CD8-positive, alpha-beta memory T cell (primary cell): Measurements from ENCODE around the gene SCML1. TPM values are rescaled to one million over a fixed set of nuclear protein-coding genes. Genes with fewer than 3 reads are reported as not detected.
"Not testable (repeated sequence)": the region's sequence is repeated elsewhere in the genome, so short reads cannot be mapped to it uniquely, and the experiment has no call there.

ENCODE experiments used
- CTCF ChIA-PET: fragments of 350-600 bp; sonication (Branson Sonifier 250); formaldehyde crosslinking; loops from one replicate; lab custom pipeline; 2021; ENCODE audit warnings: antibody characterized with exemption; lab: Charles Lee
- POLR2A ChIA-PET: fragments of 350-600 bp; sonication (Branson Sonifier 250); formaldehyde crosslinking; loops from one replicate; lab custom pipeline; 2021; ENCODE audit warnings: antibody characterized with exemption; lab: Charles Lee
- DNase-seq, 5 donors: peaks; one replicate each; pipeline versions ENCODE4 v3.0.0 to v3.0.0-alpha.2; 2020 to 2022; ENCODE audit warnings: mixed read lengths in 1 of 5
- H3K27ac ChIP-seq: one replicate; pipeline ENCODE4 v1.7.0; 2013; ENCODE audit warnings: low read depth, mild to moderate bottlenecking, low read length, moderate library complexity
- H3K27me3 ChIP-seq: 2 replicates; pipeline ENCODE4 v1.7.0; 2013; ENCODE audit warnings: low read length, mild to moderate bottlenecking; ENCODE audit not compliant: insufficient read depth, poor library complexity, severe bottlenecking
- H3K36me3 ChIP-seq: 2 replicates; pipeline ENCODE4 v1.7.0; 2013; ENCODE audit warnings: mild to moderate bottlenecking, low read length, moderate library complexity; ENCODE audit not compliant: insufficient read depth
- H3K4me1 ChIP-seq: 2 replicates; pipeline ENCODE4 v1.7.0; 2013; ENCODE audit warnings: mild to moderate bottlenecking, low read length, moderate library complexity; ENCODE audit not compliant: insufficient read depth
- H3K4me3 ChIP-seq: 2 replicates; pipeline ENCODE4 v1.7.0; 2013; ENCODE audit warnings: mild to moderate bottlenecking, low read length
- H3K9me3 ChIP-seq: 2 replicates; pipeline ENCODE4 v1.7.0; 2013; ENCODE audit warnings: mild to moderate bottlenecking, low read length
- H3K27ac Mint-ChIP-seq, 8 donors: one replicate each; pipeline ENCODE4 v1.8.0; 2020 to 2021; ENCODE audit warnings: mixed read lengths in 8 of 8, mild to moderate bottlenecking in 6 of 8, inconsistent platforms in 3 of 8, moderate library complexity in 3 of 8
- H3K27me3 Mint-ChIP-seq, 2 donors: one replicate each; pipeline ENCODE4 v1.8.0; 2020 to 2021; ENCODE audit warnings: mixed read lengths in 2 of 2, mild to moderate bottlenecking in 1 of 2, moderate library complexity in 1 of 2
- H3K36me3 Mint-ChIP-seq, 3 donors: one replicate each; pipeline ENCODE4 v1.8.0; 2020 to 2021; ENCODE audit warnings: mixed read lengths in 3 of 3, inconsistent platforms in 1 of 3, mild to moderate bottlenecking in 1 of 3
- H3K4me1 Mint-ChIP-seq, 3 donors: one replicate each; pipeline ENCODE4 v1.8.0; 2020 to 2021; ENCODE audit warnings: mixed read lengths in 3 of 3, inconsistent platforms in 1 of 3, mild to moderate bottlenecking in 1 of 3
- H3K4me3 Mint-ChIP-seq, 7 donors: one replicate each; pipeline ENCODE4 v1.8.0; 2020 to 2021; ENCODE audit warnings: mixed read lengths in 7 of 7, mild to moderate bottlenecking in 6 of 7, moderate library complexity in 4 of 7, inconsistent platforms in 2 of 7
- H3K9me3 Mint-ChIP-seq, 5 donors: one replicate each; pipeline ENCODE4 v1.8.0; 2020 to 2022; ENCODE audit warnings: mixed read lengths in 5 of 5, mild to moderate bottlenecking in 3 of 5, moderate library complexity in 2 of 5, inconsistent platforms in 1 of 5
- polyA plus RNA-seq: library from polyadenylated mRNA; unstranded; fragments of 300-500 nt; fragmentation: Illumina TruSeq; gene quantifications from one replicate; pipeline ENCODE4 v1.2.3, GENCODE V29; 2021
- total RNA-seq, 2 experiments: library from RNA; stranded (reverse); gene quantifications; one replicate each; pipeline ENCODE4 v1.2.3, GENCODE V29; 2021

Gene SCML1
- total and polyA plus RNA-seq, 3 experiments from 2014 or later: 0.67 to 1.2 (median 1.1) TPM

GRCh38 chrX:17786554-17787347, 49.5 kb downstream of the SCML1 start:
- H3K36me3 ChIP-seq, H3K9me3 ChIP-seq, CTCF ChIA-PET, H3K27ac ChIP-seq, H3K27ac Mint-ChIP-seq, H3K4me1 Mint-ChIP-seq, POLR2A ChIA-PET, H3K4me1 ChIP-seq, H3K27me3 ChIP-seq, H3K9me3 Mint-ChIP-seq, H3K36me3 Mint-ChIP-seq, DNase-seq, H3K4me3 Mint-ChIP-seq, H3K27me3 Mint-ChIP-seq, H3K4me3 ChIP-seq: not testable (repeated sequence)

GRCh38 chrX:17787557-17787956, 50.3 kb downstream of the SCML1 start:
- Mint-ChIP-seq H3K4me3 (no peak overlapping the region), H3K27me3 (peaks cover 0 to 10% of the 10 kb centered on the region in 2 donors), H3K27ac (no peak overlapping the region), H3K36me3 (no peaks in the 10 kb centered on the region), H3K9me3 (peaks cover 0 to 3% (median 0%) of the 10 kb centered on the region in 5 donors), H3K4me1 (peaks cover 0 to 4% (median 0%) of the 10 kb centered on the region in 3 donors)
- H3K36me3 ChIP-seq: no peaks in the 10 kb centered on the region
- ChIA-PET POLR2A (no interaction called here), CTCF (interaction anchor here (1.2 kb wide), 1 partner anchor 10 kb away, joined by 3 read pairs; no protein-coding TSS in a partner anchor)
- no peak for DNase-seq
- no peaks in the 10 kb centered on the region for H3K27me3 ChIP-seq
- H3K9me3 ChIP-seq: no peaks in the 10 kb centered on the region
- H3K4me3 ChIP-seq: no peak overlapping the region
- no peak overlapping the region for H3K27ac ChIP-seq
- H3K4me1 ChIP-seq: peaks cover 5% of the 10 kb centered on the region

DNA sequence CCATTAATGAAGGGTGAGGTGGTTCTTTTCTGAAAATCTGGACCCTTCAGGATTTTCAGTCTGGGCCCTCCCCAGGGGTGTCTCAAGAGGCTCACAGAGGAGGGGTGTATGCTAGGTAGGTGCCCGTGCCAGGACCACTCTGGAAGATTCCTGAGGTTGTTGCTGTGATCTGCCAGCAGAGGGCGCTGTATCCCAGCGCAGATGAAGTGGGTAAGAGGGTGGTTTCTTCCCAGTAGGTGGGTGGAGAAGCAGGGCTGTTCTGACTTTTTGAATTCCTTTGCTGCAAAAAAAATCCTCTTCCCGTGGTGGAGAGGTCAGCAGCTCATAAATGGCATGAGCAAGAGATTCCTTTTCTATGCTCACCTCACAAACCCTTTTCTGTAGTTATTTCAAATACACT, 51.1 kb downstream of the SCML1 start:
- CTCF ChIA-PET: interaction anchor here (1.2 kb wide), 1 partner anchor 9 kb away, joined by 3 read pairs; no protein-coding TSS in a partner anchor
- Histone ChIP-seq H3K27ac (no peak overlapping the region), H3K9me3 (no peaks in the 10 kb centered on the region), H3K27me3 (no peaks in the 10 kb centered on the region), H3K4me3 (no peak overlapping the region), H3K36me3 (no peaks in the 10 kb centered on the region), H3K4me1 (peaks cover 5% of the 10 kb centered on the region)
- Mint-ChIP-seq H3K27ac (no peak overlapping the region), H3K36me3 (no peaks in the 10 kb centered on the region), H3K4me1 (peaks cover 0 to 4% (median 0%) of the 10 kb centered on the region in 3 donors), H3K4me3 (no peak overlapping the region), H3K27me3 (peaks cover 0 to 10% of the 10 kb centered on the region in 2 donors), H3K9me3 (peaks cover 0 to 3% (median 0%) of the 10 kb centered on the region in 5 donors)
- peak in 3 of 5 donors; percentile 1 to 46 (median 44) for DNase-seq
- POLR2A ChIA-PET: no interaction called here

DNA sequence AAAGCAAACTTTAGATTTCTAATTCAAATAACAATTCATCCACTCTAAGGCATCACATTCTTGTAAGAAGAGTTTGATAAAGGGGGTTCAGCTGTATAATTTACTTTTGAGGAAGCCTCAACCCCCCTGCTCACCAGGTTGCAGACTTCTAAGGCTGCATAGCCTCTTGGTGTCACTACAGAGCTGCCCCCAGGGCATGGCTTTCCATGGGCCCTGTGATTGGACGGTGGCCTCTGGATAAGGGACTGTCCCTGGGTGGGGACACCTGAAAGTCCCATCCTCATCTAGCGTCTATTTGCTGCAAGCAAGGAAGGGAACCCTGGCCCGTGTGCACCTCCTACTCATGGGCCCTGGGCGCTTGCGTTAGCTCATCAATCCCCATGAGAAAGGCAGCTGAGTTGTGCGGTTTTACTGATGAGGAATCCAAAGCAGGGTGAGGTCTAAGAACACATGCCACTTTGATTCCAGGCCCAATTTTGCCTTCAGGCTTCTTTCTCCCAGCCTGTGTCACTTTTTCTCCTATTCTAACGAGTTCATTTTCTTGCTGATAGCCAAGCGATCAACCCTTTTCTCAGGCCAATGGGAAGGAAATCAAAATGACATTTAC, 51.8 kb downstream of the SCML1 start:
- Histone ChIP-seq H3K27me3 (no peaks in the 10 kb centered on the region), H3K4me1 (peaks cover 5% of the 10 kb centered on the region), H3K9me3 (no peaks in the 10 kb centered on the region), H3K4me3 (no peak overlapping the region), H3K27ac (no peak overlapping the region), H3K36me3 (no peaks in the 10 kb centered on the region)
- H3K4me3 Mint-ChIP-seq: no peak overlapping the region
- ChIA-PET POLR2A (no interaction called here), CTCF (interaction anchor here (1.2 kb wide), 1 partner anchor 9 kb away, joined by 3 read pairs; no protein-coding TSS in a partner anchor)
- DNase-seq: no peak
- peaks cover 0 to 3% (median 0%) of the 10 kb centered on the region in 5 donors for H3K9me3 Mint-ChIP-seq
- peaks cover 0 to 13% of the 10 kb centered on the region in 2 donors for H3K27me3 Mint-ChIP-seq
- no peak overlapping the region for H3K27ac Mint-ChIP-seq
- no peaks in the 10 kb centered on the region for H3K36me3 Mint-ChIP-seq
- peaks cover 0 to 4% (median 0%) of the 10 kb centered on the region in 3 donors for H3K4me1 Mint-ChIP-seq

DNA sequence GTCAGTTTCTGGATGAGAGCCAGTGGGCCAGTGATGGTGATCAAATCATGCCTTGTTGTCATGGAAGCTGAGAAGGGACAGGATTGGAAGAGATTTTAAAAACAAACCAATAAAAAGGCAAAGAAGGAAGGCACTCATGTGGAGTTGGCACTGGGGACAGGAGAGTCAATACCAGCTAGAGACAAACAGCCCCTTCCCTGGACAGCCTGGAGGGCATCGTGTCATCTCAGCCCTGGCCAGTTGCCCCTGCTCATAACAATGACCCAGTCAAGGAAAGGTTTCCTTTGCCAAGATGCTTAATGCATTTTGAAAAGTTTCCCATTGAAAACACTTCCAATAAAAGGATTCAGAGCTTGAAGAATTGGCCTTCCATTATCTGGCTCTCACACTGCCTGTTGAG, 55.5 kb downstream of the SCML1 start:
- H3K27me3 Mint-ChIP-seq: peaks cover 0 to 15% of the 10 kb centered on the region in 2 donors
- H3K27me3 ChIP-seq: no peaks in the 10 kb centered on the region
- no peak overlapping the region for H3K27ac Mint-ChIP-seq
- H3K36me3 Mint-ChIP-seq: no peaks in the 10 kb centered on the region
- POLR2A ChIA-PET: no interaction called here
- CTCF ChIA-PET: no interaction called here
- no peaks in the 10 kb centered on the region for H3K36me3 ChIP-seq
- H3K4me3 ChIP-seq: no peak overlapping the region
- H3K9me3 Mint-ChIP-seq: peaks cover 0 to 1% (median 0%) of the 10 kb centered on the region in 5 donors
- H3K4me3 Mint-ChIP-seq: no peak overlapping the region
- H3K4me1 Mint-ChIP-seq: peaks cover 0 to 4% (median 0%) of the 10 kb centered on the region in 3 donors
- no peak overlapping the region for H3K27ac ChIP-seq
- H3K9me3 ChIP-seq: no peaks in the 10 kb centered on the region
- peaks cover 5% of the 10 kb centered on the region for H3K4me1 ChIP-seq
- no peak for DNase-seq

DNA sequence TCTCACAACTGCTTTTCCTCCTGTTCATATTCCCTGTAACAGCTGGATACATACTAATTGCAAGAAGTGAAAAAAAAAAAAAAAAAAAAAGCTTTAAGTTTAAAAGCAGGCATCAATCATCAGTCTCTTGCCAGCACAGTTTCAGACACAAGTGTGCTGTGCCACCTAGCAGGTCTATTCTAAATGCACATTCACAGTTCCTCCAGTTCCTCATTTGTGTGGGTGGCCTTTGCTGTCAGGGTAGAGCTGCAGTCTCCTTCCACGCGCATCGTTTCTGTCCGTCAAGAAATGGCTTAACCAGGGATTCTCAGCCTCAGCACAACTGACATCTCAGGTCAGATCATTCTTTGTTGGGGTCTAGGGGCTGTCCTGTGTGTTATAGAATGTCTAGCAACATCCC, 61.6 kb downstream of the SCML1 start:
- no peak overlapping the region for H3K4me3 ChIP-seq
- Mint-ChIP-seq H3K27me3 (peaks cover 0 to 4% of the 10 kb centered on the region in 2 donors), H3K9me3 (no peaks in the 10 kb centered on the region), H3K4me3 (no peak overlapping the region), H3K27ac (no peak overlapping the region), H3K36me3 (no peaks in the 10 kb centered on the region), H3K4me1 (no peaks in the 10 kb centered on the region)
- DNase-seq: no peak
- no peaks in the 10 kb centered on the region for H3K36me3 ChIP-seq
- no peaks in the 10 kb centered on the region for H3K4me1 ChIP-seq
- H3K27me3 ChIP-seq: no peaks in the 10 kb centered on the region
- POLR2A ChIA-PET: no interaction called here
- no peak overlapping the region for H3K27ac ChIP-seq
- CTCF ChIA-PET: no interaction called here
- no peaks in the 10 kb centered on the region for H3K9me3 ChIP-seq

DNA sequence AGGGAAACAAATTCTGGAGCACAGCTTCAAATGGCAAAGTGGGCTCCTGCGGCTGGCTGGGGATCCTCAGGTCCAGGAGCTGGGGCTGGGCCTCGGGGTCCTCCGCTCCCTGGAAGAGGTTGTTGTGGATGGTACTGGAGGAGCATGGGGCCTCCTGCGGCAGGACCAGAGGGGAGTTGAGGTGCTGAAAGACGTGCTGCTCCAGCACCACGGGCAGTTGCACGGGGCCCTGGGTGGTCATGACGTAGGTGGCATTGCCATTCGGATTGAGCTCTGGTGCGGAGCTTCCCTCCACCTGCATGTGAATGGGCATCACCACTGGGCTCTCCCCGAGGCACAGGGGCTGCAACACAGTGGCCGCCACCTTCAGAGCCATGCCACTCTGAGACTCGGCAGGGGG, 64.1 kb downstream of the SCML1 start:
- H3K4me1 Mint-ChIP-seq: no peaks in the 10 kb centered on the region
- no peaks in the 10 kb centered on the region for H3K4me1 ChIP-seq
- no peaks in the 10 kb centered on the region for H3K36me3 Mint-ChIP-seq
- H3K27ac Mint-ChIP-seq: no peak overlapping the region
- H3K9me3 Mint-ChIP-seq: no peaks in the 10 kb centered on the region
- peaks cover 0 to 2% of the 10 kb centered on the region in 2 donors for H3K27me3 Mint-ChIP-seq
- H3K9me3 ChIP-seq: no peaks in the 10 kb centered on the region
- no peaks in the 10 kb centered on the region for H3K36me3 ChIP-seq
- DNase-seq: no peak
- H3K4me3 ChIP-seq: no peak overlapping the region
- H3K4me3 Mint-ChIP-seq: no peak overlapping the region
- H3K27ac ChIP-seq: no peak overlapping the region
- CTCF ChIA-PET: no interaction called here
- POLR2A ChIA-PET: no interaction called here
- no peaks in the 10 kb centered on the region for H3K27me3 ChIP-seq

DNA sequence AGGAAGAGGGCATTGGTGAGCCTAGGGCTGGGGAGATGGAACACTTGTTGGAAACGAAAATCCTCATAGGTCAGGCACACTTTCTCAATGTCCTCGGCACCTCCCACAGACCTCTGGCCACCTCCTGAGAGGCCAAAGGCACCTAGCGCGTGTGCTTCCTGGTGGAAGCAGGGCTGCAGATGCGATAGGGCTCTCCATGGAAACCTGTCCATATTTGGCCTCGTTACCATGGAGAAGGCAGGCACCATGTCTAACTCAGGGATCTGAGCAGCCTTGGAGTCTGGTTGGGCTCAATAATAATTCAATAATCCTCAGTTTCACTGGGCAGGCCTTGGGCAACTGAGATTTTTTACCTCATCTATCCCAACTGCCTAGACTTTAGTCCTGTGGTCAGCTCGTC, 65.5 kb downstream of the SCML1 start:
- H3K4me3 Mint-ChIP-seq: no peak overlapping the region
- no peaks in the 10 kb centered on the region for H3K36me3 ChIP-seq
- H3K9me3 ChIP-seq: no peaks in the 10 kb centered on the region
- H3K27me3 ChIP-seq: no peaks in the 10 kb centered on the region
- ChIA-PET POLR2A (no interaction called here), CTCF (no interaction called here)
- H3K36me3 Mint-ChIP-seq: no peaks in the 10 kb centered on the region
- no peaks in the 10 kb centered on the region for H3K4me1 ChIP-seq
- H3K27ac Mint-ChIP-seq: no peak overlapping the region
- no peak overlapping the region for H3K27ac ChIP-seq
- DNase-seq: no peak
- no peaks in the 10 kb centered on the region for H3K9me3 Mint-ChIP-seq
- H3K27me3 Mint-ChIP-seq: peaks cover 0 to 4% of the 10 kb centered on the region in 2 donors
- H3K4me1 Mint-ChIP-seq: no peaks in the 10 kb centered on the region
- H3K4me3 ChIP-seq: no peak overlapping the region
